Measurements from ENCODE around the gene TPST1.
"Not testable (repeated sequence)": the region's sequence is repeated elsewhere in the genome, so short reads cannot be mapped to it uniquely, and the experiment has no call there.

TPST1 gene

GRCh38 chr7:66189695-66190503 is 15.2 kb upstream of the TPST1 start:
- no peak for DNase-seq

DNA sequence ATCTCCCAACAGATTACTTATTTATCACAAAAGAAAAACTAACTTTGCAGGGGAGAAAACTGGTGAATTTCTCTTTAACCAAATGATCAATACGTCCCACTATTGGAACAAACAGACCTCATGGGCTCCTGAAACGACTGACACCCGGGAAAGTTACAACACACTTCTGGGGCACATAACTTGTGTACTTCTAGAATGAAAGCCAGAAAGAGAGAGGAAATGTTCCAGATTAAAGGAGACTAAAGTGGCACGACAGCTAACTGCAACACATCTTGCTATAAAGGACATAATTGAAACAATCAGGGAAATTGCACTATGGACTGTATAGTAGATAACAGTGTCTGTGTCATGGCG is 14.7 kb upstream of the TPST1 start:
- no peak for DNase-seq

- DNase-seq: no peak
Observed at GRCh38 chr7:66193146-66193725, 11.9 kb upstream of the TPST1 start.

- no peak for DNase-seq
Observed at GRCh38 chr7:66198469-66198868, 6.7 kb upstream of the TPST1 start.

- DNase-seq: no peak
Observed at GRCh38 chr7:66198956-66199355, 6.2 kb upstream of the TPST1 start.

- DNase-seq: no peak
Observed at GRCh38 chr7:66202441-66202840, 2.7 kb upstream of the TPST1 start.

DNA sequence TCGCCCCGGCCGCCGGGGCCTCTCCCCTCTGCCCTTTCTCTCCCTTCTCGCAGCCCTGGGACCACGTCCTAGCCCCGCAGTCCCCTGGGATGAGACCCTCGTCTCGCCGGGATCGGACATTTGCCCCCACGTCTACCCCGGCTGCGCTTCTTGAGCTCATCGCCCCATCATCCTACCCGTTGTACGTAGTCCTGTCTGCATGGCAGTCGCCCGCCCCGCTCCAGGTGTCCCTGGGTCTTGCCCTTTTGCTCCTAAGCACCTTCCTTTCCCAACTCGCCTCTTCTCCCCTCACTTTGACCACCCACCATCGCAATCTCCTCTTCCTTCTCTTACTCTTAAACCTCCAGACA is 582 bp downstream of the TPST1 start:
- DNase-seq: no peak

DNA sequence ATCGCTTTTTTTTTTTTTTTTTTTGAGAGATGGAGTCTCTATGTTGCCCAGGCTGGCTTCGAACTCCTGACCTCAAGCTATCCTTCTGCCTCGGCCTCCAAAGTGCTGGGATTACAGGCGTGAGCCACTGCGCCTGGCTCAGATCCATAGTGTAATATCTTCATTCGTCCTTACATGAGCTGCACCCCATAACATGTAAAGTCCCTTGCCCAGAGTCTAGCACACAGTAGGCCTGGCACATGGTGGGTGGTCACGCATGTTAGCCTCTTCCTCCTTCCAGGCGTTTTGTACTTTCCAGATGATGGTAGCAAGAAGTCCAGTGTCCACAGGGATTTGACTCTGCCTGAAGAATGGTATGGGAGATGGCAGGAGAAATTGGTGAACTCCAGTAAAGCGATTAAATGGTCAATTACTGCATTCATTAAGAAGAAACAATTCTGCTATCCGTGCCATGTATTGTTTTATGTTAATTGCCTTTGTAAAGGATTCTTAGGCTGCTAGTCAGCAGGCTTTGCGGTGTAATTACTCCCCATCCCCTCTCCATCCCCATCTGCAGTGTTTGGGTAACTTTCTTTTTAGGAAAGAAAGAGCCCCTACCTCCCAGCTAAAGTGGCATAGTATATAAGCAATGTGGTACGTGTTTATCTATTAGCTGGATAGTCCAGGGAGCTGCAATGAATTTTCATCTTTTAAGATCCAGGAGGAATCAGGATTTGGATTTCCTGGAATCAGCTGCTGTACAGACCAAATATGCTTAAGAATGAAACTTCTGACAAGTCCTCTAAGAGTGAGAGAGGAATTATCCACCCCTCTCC is 1.2 kb downstream of the TPST1 start:
- no peak for DNase-seq

GRCh38 chr7:66206934-66207240 is 1.8 kb downstream of the TPST1 start:
- DNase-seq: no peak

DNA sequence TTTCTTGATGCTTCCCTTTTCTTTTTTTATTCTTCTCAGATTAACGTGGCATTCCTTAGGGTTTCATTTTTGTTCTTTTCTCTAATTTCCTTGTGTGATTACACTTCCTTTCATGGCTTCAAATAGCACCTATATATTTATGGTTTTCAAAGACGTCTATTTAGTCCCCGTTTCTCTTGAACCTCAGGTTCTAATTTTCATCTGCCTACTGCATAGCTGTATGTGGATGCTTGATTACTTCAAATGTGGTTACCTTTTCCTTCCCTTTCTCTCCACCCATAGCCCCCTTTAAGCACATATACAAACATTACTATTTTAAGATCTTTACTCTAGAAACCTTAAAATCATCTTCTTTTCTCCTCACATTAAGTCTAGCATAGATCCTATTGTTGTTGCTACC is 2.4 kb downstream of the TPST1 start:
- DNase-seq: no peak

- DNase-seq: no peak
Observed at GRCh38 chr7:66211429-66211828, 6.3 kb downstream of the TPST1 start.

DNA sequence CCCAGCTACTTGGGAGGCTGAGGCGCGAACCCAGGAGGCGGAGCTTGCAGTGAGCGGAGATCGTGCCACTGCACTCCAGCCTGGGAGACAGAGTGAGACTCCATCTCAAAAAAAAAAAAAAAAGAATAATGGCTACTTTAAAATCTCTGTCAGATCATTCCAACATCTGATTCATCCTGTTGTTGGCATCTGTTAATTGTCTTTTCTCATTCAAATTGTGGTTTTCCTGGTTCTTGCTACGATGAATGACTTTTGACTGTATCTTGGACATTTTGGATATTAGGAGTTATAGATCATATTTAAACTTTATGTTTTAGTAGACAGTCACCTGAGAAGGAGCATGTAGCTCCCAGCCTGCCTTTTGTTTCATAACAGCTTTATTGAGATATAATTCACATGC is 8.5 kb downstream of the TPST1 start:
- no peak for DNase-seq

GRCh38 chr7:66216687-66217086 is 11.6 kb downstream of the TPST1 start:
- no peak for DNase-seq

- DNase-seq: no peak
Observed at GRCh38 chr7:66219805-66220204, 14.7 kb downstream of the TPST1 start.

DNA sequence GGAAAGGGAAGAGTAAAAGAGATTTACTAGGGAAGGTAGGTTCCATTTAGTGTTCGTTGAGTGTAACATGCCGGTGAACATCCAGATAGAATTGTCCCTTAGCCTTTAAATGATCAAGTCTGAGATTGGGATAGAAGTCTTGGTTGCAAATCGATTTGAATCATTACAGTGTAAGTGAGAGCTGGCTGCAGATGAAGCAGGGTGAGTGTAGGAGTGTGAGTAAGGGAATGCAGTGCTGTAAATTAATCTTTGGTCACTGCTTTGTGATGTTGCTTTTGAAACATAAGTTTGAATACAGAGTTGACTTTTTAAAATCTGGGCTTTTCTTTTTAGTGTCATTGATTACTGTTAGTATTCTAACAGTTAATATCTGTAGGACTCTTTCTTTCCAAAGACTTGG is 16.3 kb downstream of the TPST1 start:
- no peak for DNase-seq

- no peak for DNase-seq
Observed at GRCh38 chr7:66227808-66228207, 22.7 kb downstream of the TPST1 start.

DNA sequence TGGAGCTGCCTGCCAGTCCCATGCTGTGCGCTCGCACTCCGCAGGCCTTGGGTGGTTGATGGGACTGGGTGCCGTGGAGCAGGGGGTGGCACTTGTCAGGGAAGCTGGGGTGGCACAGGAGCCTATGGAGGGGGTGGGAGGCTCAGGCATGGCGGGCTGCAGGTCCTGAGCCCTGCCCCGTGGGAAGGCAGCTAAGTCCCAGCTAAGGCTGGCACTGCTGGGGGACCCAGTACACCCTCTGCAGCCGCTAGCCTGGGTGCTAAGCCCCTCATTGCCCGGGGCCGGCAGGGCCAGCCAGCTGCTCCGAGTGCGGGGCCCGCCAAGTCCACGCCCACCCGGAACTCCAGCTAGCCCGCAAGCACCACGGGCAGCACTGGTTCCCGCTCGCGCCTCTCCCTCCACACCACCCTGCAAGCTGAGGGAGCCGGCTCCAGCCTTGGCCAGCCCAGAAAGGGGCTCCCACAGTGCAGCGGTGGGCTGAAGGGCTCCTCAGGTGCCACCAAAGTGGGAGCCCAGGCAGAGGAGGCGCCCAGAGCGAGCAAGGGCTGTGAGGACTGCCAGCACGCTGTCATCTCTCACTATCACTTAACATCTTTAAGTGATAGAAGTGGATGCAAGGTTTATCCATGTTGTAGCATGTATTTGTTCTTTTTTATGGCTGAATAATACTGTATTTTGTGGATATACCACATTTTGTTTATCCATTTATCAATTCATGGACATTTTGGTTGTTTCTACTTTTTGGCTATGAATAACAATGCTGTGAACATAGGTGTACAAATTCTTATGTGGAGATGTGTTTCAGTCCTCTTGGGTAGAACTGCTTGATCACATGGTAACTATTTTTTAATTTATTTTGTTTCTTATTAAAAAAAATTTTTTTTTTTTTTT is 26.4 kb downstream of the TPST1 start:
- not testable (repeated sequence) for DNase-seq

DNA sequence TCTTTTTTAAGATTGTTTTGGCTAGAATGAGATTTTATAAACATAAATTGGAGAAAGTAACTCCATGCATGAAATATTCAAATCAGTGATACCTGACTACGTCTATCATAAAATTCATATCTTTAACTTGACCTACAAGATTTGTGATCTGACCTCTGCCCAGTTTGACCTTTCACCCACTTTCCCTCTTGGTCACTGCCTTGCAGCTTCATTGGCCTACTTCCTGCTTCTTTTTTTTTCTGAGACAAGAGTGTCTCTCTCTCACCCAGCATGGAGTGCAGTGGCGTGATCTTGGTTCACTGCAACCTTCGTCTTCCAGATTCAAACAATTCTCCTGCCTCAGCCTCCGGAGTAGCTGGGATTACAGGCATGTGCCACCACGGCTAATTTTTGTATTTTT is 28.5 kb downstream of the TPST1 start:
- DNase-seq: no peak

GRCh38 chr7:66236713-66237303 is 31.7 kb downstream of the TPST1 start:
- no peak for DNase-seq

GRCh38 chr7:66237906-66238772 is 33.0 kb downstream of the TPST1 start:
- no peak for DNase-seq

- no peak for DNase-seq
Observed at GRCh38 chr7:66238773-66239466, 33.8 kb downstream of the TPST1 start.
